ENCODE results near the gene TMEM106C.

GRCh38 chr12:47972895-47973294 lies 9.5 kb downstream of the TMEM106C start:
- TF ChIP-seq CTCF (IDR thresholded peaks at IDR 0.05): no peak
- TF ChIP-seq POLR2A (IDR thresholded peaks at IDR 0.05): no peak
